GM21528 (cell line): ENCODE data around the gene RAD51B.

Experiments used
- ATAC-seq: cut with Tn5 transposase; IDR thresholded peaks from one replicate; pipeline ENCODE4 v1.9.1; 2021; ENCODE audit warnings: mild to moderate bottlenecking, moderate library complexity; ENCODE audit not compliant: unreplicated experiment, low FRiP score

The RAD51B gene

DNA sequence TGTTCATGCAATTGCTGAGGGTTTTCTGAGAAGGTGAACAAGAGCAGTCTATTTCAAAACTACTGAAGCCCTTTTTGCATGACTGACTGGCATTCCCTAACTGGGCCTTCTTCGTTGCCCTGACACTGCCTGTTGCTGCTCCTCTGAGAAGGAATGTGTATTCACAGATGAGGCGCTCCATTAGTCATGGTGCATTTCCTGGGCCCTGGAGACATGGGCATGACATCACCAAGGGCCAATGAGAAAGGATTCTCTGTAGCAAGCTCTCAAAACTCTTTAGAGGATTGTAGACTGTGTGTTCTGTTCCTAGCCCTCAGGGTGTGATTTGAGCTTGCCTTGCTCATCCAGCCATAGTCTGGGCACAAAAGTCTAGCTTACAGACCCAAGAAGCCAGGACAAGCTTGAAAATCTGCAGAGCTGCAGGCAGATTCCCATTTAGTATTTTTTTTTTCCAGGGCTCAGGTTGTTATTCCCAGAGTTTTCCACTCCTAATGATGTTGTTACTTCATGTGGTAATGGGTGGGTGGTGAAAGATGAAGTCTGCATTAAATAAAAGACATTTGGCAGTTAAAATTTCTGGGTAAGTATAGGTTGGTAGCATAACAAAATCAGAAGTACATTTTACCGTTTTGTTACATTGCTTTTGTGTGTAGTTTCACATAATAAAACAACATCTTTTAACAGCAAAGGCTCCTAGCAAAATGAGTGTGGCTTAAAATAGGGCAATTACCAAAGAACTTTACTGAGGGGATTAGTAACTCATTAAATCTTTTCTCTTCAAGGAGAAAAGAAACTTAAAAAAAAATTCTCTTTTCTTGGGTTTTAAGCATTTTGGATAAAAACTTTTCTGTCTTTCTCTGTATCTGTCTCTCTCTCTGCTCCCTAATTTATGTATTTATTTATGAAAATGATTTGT lies 318.4 kb downstream of the RAD51B start:
- no peak for ATAC-seq

DNA sequence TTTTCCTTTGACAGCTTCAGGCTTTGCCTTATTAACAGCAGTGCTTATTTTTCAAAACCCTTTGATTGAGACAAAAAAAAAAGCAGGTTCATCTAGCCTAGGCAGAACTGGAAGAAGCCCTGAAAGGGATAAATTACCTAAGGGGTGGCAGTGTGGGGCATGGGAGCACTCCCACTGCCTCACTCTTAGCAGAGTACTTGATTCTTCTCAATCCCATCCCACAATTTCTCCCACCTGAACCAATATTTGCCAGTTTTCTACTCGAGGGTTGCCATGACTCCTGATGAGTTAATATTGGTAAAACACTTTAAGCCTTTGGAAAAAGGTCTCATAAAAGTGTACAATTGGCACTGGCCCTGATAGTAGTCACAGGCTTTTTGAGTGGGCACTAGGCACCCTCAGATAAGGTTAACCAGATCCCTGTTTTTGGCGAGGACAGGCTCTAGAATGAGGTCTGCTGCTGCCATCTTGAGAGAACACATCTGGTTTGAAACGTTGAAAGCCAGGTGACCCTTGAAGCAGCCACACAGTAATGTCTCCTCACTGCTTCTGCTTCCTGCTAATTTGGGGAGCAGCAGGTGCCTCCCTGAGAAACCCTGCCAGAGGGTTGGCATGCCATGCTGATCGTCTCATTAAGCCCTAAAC lies 320.0 kb downstream of the RAD51B start:
- ATAC-seq: no peak

DNA sequence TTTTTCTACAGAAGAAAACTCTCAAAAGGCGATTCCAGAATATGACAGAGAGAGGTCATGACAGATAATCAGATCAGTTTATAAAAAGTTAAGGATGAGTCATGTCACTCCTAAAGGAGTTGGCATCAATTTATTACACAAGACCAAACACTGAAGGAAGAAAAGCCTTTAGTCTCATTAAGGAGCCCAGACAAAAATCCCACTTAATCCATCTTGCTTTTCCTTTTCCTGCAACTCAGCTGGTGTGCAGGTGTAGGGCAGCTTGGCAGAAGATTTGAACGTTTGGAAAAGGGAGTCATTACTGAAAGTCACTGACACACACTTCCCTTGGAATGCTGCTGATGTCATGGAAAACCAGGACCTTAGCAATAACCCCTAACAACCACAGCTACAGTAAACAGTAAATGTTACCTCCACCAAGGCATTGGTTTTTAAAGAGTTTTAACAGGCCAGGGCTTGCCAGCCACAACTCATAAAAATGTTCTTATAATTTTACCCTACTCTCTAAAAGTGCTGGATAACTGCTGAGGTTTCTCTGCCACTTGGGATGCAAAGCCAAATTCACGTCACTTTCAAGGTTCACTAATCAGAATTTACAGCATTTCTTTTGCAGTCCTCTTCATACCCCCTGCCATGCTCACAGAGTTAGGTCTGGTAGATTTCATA lies 320.6 kb downstream of the RAD51B start:
- ATAC-seq: no peak

DNA sequence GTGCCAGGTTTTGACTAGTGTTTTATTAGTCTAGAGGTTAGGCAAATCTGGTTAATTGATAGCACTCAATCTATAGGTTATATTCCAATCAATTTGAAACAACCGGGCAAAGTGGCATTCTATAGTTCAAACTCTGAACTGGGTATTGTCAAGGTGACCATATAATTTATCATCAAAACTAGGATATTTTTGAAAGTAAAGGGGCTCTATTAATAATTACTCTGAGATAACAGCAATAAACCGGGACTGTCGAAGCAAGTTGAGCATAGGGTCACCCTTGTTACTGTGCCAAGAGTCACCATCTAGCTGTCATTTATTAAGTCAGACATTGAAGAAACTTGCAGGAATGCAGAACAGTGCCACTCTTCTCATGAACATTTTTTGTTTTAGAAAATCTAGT lies 321.2 kb downstream of the RAD51B start:
- ATAC-seq: no peak

DNA sequence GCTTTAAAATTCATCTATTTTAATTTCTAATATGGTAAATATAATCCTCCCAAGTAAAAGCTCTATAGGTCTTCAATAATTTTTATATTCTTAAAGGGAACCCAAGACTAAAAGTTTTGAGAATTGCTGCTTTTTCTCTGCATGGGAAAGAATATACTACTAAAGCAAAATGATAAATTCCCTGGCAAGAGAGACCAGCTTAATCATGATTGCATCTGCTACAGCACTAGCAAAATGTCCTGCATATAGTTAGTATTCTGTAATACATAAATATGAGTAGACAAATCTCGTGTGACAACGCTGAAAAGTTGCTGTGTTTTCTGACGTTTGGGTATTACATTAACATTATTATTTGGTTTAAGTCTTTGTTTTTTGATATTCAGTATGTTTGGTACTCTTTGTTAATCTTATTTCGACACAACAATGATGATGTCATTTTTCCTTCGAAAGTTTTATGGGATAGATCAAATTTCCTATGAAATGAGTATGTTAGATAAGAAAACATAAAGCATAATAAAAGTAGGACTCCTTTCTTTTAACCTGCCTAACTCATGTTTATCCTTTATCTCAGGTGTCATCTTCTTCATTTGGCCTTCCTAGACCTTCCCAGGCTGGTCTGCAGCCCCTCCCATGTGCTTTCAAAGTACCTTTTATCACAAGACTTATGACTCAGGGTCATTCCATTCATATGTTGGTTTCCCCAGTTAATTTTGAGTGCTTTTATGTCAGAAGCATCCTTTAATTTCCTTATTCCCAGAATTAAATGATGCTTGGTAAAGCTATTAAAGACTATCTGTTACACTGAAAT lies 321.9 kb downstream of the RAD51B start:
- no peak for ATAC-seq

DNA sequence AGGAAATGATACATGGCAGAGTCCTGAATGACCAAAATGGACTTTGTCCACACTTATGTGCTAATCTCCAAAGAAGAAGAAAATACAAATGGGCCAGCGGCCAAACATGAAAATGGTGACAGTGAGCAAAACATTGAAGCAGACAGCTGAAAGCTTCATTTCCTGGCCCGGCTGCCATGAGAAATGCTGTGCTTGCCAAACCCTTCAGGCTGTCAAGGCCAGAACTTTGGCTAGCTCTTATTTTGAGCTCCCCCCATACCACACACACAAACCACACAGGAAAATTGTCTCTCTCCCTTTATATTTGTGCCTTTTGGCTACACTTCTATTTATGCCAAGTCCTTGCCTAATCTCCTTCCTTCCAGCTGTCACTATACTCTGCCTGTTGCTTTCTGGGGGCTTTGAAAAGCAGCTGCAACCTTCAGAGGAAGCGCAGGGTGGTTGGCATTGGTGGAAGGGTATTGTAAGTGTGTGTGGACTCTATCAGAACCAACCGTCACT lies 323.8 kb downstream of the RAD51B start:
- no peak for ATAC-seq

DNA sequence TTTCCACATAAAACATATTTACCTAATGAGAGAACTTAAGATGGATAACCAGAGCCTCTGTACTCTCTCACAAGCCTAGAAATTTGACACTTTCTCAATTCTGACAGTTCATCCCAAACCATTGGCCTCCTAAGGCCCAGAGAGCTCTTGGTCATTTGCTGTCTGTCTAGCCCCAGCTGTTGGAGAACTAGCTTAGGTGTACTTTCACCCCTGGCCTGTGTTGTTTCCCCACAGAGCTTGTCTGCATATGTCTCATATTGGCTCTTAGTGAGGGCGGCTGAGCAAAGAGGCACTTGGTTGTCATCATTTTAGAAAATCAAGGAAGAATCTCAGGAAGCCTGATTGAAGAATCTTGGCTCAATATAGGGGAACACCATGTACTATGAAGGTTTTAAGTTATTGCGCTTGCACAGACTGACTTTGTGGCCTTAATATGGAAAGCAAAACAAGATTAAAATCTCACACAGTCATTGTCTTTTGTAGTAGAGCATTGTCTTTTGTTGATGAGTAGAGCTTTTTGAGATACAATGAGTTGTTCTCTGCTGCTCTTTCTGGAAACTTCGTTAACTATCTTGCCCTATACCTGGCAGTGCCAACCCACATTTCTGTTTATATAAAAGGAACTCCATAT lies 324.6 kb downstream of the RAD51B start:
- ATAC-seq: no peak

DNA sequence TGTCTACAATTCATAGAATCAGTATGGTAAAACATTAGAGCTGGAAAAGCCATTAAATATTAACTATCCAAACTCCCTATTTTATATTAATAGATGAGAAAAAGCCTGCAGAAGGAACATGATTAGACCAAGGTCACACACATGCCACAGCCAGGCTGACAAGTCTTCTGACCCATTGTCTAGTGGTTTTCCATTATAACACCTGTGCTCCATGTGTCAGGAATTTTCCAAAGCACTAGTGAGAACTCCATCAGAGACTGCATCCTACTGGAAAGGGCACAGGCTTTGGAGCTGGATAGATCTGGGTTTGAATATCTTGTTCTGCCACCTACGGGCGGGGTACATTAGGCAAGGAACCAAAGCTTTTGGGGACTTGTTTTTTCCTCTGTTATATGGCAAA lies 325.5 kb downstream of the RAD51B start:
- no peak for ATAC-seq

DNA sequence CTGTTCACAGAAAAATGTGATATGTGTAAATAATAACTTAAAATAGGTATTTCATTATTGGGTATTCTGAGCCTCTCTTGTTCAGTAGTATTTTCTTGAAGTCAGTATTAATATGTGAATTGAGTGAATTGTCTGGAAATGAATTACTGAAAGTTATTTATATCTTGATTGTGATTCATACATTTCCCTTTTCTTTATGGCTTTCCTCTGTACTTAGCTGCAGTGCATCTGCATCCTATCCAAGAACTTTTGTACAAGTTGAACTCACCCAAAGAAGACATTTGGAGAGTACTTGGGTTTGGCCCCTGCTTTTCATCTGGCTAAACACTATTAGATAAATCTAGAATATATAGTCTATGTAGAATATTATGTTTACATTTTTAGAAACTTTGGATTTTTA lies 326.0 kb downstream of the RAD51B start:
- ATAC-seq: no peak

DNA sequence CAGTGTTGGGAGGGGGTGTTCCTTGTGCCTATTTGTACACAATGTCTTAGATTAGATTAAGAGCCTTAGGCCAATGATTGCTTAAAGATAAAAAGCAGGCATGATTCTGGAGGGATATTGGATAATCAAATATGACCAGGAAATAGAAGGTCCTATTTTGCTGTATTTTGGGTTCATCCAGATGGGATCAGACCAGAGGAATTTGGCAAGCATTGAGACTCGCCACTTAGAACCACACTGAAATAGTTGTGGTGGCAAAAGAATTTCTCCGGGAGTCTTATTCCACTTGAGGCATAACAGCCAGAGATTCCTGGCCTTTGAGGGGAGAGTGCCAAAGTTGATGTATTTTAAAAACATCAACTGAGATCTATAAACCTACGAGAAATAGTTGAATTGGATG lies 327.2 kb downstream of the RAD51B start:
- no peak for ATAC-seq

DNA sequence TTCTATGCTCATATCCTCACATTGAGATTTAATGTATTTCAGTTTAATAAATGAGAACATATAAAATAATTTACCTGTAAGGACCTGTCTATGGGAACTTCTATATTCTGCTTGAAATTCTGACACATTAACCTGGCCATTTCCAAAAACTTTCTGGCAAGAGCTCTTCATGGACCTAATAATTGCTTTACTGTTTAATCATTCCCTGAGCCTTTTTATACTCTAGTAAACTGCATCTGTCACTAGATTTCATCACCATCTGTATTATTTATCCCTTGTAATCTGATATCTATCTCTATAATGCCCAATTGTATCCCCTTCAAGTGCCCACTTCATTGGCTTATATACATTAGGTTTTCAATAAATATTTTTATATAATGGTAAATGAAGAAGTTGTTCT lies 327.7 kb downstream of the RAD51B start:
- no peak for ATAC-seq

DNA sequence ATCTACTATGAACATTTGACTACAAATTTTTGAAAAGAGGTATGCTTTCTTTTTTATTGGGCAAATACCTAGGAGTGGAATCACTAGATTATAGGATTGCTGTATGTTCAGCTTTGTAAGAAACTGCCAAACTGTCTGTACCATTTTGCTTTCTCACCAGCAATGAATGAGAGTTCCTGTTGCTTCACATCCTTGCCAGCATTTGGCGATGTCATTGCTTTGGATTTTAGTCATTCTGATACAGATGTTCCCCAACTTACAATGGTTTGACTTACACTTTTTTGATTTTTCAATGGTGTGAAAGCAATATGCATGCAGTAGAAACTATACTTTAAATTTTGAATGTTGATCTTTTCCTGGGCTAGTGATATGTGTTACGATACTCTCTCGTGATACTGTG lies 328.7 kb downstream of the RAD51B start:
- ATAC-seq: no peak

DNA sequence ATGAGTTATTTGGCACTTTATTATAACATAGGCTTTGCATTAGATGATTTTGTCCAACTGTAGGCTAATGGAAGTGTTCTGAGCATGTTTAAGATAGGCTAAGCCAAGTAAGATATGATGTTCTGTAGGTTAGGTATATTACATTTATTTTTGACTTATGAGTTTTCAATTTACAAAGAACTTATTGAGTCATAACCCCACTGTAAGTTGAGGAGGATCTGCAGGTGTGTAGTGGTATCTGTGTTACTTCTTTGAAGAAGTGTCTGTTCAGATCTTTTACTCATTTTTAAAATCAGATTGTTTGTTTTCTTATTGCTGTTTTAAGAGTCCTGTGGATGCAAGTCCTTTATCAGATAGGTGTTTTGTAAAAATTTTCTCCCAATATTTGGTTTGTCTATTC lies 329.2 kb downstream of the RAD51B start:
- no peak for ATAC-seq

DNA sequence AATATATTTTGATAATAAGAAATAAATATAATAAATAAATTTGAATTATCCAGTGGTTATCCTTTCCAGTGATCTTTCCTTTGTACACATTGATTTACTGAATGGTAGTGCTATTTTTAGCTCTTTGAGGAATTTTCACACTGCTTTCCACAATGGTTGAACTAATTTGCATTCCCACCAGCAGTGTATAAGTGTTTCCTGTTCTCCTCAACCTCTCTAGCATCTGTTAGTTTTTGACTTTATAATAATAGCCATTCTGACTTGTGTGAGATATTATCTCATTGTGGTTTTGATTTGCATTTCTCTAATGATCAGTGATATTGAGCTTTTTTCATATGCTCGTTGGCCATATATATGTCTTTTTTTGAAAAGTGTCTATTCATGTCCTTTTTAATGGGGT lies 333.7 kb downstream of the RAD51B start:
- ATAC-seq: no peak

DNA sequence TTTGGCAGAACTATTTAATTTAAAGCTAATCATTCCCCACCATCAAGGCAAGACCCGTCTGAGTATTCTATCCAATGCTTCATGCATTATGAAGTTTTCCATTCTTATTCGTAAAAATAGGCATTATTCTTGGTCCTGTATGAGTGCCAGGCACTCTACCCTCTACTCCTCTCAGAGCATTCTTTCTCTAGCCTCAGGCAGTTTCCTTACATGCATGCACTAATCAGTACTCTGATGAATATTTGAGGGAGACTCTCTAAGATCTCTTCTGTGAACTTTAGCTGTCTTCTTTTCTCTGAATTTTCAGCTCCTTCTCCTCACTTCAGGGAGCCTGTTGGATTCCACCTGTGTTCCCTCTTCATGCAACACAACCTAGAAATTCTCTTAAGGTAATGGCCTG lies 334.7 kb downstream of the RAD51B start:
- ATAC-seq: no peak

DNA sequence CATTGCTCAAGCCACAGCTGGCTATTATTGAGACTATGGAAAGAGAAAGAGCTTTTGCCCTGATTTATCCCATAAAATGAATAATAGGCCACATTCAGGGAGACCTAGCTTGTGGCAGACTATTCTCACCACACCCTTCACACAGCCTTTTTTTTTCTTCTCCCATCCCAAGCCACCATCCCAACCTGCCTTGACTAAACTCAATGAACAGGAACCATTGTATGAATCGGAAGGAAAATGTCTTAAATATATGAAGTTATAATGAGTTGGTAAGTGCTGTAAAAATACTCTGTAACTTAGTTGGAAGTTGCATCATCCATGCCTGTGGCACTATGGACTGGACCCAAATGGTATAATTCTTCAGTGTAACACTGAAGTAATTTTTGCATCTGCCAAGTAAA lies 338.4 kb downstream of the RAD51B start:
- ATAC-seq: no peak

DNA sequence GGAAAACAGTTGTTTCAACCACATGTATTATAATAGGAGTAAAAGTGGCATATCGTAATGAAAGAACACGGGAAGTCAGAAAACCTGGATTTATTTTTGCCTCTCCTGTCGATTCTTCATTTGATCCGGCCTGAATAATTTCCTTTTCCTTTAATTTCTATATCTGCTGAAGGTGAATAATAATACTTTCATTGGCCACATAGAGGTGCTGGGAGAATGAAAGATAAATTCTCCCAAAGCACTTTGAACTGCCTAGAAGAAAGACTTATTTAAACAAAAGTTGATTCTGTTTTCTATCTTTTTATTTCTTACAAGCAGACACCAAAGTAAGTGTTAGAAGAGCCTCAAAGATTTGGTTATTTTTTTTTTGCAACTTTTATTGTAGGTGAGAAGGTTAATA lies 339.1 kb downstream of the RAD51B start:
- no peak for ATAC-seq

DNA sequence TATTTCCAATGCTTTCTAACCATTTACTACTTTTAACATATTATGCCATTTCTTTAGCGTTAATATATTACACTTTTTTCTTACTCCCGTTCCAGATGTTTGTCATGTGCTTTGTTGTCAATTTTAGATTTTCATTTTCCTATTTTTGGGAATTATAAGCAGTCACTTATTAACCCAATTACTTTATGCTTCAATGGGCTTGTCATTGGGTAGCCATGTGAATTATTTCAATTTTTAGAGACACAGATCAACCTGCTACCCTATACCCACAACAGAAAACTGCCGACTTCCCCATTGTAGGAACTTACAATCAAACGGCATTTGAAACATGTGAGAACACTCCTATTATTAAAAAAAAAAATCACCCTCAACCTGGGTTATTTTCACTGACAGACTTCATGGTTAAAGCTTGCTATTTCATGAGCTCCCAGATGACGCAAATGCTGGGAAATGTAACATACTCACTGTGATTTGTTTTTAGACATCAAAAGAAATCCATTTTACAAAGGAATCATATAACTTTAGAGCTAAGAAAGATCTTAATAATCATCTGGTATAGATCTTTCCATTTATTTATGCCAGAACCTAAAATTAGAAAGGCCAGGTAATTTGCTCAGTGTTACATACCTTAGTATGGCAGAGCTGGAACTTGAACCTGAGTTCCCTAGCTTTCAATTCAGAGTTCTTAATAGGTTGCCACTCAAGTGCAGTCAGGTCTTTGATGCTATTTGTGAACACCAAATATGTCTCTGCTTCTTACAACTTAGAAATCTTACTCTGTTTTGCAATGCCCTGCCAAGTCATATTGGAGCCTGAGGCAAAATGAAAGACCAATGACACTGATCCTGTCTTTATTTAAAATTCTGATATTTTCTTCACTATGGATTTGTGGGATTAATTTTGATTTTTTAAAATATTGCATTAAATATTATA lies 340.4 kb downstream of the RAD51B start:
- no peak for ATAC-seq
